GM13976 (cell line): ENCODE measurements around the gene UGT1A8.
"Not testable (repeated sequence)": the region's sequence is repeated elsewhere in the genome, so short reads cannot be mapped to it uniquely, and the experiment has no call there.

Experiments
- DNase-seq: peaks from one replicate; pipeline ENCODE4 v3.0.0; 2012; ENCODE audit warnings: low spot score
- in situ Hi-C: fragments of 300-500 bp; cut with MboI; formaldehyde crosslinking; loops from one replicate; pipeline ENCODE4 v1.12.0; 2022; ENCODE audit warnings: low sequenced_read_pairs, mixed read lengths, inconsistent platforms; ENCODE audit not compliant: unreplicated experiment
- TF ChIP-seq, protein P1 (sequence below): IDR thresholded peaks from 2 replicates; pipeline ENCODE4 v1.5.1; 2012; ENCODE audit warnings: borderline replicate concordance, mild to moderate bottlenecking; ENCODE audit not compliant: insufficient read depth; ENCODE audit errors: extremely low read depth, missing control alignments, control extremely low read depth

The UGT1A8 gene

DNA sequence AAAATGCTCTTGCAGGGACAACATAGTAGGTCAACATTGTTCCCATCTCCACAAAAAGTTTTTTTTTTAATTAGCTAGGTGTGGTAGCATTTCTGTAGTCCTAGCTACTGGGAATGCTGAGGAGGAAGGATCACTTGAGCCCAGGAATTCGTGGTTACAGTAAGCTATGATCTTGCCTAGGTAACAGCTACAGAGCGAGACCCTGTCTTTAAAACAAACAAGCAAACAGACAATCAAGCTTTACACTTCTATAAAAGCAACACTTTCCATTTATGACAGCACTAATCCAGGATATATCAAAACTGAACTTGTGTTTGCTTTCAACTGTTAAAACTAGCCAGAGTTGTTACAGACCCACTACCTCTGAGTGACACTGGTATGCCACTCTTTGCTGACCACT, 123.4 kb downstream of the UGT1A8 start:
- DNase-seq, result no peak
- in situ Hi-C loops, result no loop called here

DNA sequence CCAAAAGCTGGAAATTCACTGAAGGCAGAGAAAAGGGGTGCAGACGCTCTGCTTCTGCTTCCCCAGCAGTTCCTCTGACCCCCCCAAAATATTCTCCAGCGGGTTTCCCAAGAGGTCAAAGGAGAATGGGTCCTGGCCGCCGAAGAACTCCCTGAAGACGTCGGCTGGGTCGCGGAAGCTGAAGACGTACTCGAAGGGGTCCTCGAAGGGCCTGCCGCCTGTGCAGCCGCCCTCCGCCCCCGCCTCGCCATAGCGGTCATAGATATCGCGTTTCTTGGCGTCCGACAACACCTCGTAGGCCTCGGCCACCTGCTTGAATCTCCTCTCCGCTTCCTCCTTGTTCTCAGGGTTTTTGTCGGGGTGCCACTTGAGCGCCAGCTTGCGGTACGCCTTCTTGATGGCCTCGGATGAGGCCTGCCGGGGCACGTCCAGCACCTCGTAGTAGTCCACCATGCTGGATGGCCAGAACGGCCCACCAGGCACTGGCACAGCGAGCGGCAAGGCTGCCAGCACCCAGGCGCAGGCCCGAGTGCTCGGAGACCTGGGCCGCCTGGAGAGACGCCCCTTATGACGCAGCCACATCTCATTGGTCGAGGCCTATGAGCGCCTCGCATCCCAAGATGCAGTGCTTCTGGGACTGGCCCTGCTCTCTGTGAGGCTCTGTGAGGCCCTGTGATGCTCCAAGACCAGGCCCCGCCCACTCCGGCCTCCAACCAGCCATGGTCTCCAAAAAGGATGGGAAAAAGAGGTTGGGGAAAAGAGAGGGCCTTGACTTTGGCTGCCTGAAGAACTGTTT, 126.2 kb downstream of the UGT1A8 start:
- in situ Hi-C loops, result no loop called here
- TF ChIP-seq, protein P1, sequence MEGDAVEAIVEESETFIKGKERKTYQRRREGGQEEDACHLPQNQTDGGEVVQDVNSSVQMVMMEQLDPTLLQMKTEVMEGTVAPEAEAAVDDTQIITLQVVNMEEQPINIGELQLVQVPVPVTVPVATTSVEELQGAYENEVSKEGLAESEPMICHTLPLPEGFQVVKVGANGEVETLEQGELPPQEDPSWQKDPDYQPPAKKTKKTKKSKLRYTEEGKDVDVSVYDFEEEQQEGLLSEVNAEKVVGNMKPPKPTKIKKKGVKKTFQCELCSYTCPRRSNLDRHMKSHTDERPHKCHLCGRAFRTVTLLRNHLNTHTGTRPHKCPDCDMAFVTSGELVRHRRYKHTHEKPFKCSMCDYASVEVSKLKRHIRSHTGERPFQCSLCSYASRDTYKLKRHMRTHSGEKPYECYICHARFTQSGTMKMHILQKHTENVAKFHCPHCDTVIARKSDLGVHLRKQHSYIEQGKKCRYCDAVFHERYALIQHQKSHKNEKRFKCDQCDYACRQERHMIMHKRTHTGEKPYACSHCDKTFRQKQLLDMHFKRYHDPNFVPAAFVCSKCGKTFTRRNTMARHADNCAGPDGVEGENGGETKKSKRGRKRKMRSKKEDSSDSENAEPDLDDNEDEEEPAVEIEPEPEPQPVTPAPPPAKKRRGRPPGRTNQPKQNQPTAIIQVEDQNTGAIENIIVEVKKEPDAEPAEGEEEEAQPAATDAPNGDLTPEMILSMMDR, result no peak
- DNase-seq, result no peak

More for the DNA sequence above, 123.4 kb downstream of the UGT1A8 start:
- TF ChIP-seq, protein P1, result no peak

DNA sequence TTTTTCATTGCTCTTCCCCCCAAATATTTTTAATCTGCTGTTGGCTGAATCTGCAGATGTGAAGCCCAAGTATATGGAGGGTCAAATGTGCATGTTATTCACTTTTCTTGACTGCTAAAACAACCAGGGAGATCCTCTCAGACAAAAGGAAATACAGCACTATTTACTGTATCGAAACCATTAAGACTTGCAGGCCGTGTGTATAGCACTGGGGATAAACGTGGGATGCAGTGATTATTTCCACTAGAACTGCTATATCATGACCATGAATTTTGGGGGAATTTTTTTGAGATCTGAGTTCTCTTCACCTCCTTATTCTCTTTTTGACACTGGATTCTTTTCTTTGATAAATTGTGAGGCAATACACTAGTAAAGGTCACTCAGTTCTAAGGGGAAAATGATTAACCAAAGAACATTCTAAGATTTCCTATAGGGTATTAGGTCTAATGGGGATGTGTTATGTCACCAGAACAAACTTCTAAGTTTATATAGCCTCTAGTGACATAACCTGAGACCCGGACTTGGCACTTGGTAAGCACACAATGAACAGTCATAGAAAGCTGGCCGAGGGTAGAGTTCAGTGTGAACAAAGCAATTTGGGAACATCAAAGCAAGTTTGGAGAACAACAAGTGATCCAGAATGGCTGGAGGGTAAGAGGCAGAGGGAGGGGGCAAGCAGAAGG, 127.8 kb downstream of the UGT1A8 start:
- TF ChIP-seq, protein P1, result no peak
- DNase-seq, result no peak
- in situ Hi-C loops, result no loop called here

DNA sequence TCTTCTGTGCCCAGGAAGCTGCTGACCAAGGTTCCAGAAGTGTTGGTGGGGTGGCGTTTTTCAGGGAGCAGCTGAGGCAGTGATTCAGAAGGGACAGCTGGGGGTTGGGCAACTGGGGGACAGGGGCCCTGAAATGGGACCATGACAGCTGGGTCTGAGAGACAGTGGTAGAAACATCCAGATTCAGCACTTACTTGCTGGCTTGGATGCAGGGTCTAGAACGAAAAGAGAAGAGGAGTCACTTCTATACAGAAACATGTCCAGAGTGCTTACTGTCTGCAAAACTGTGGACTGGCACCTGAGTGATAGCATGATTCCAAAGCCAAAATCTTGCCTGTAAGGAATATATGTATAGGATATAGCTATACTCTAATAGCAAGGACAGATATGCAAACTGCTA, 128.4 kb downstream of the UGT1A8 start:
- in situ Hi-C loops, DNase-seq: not testable (repeated sequence)

DNA sequence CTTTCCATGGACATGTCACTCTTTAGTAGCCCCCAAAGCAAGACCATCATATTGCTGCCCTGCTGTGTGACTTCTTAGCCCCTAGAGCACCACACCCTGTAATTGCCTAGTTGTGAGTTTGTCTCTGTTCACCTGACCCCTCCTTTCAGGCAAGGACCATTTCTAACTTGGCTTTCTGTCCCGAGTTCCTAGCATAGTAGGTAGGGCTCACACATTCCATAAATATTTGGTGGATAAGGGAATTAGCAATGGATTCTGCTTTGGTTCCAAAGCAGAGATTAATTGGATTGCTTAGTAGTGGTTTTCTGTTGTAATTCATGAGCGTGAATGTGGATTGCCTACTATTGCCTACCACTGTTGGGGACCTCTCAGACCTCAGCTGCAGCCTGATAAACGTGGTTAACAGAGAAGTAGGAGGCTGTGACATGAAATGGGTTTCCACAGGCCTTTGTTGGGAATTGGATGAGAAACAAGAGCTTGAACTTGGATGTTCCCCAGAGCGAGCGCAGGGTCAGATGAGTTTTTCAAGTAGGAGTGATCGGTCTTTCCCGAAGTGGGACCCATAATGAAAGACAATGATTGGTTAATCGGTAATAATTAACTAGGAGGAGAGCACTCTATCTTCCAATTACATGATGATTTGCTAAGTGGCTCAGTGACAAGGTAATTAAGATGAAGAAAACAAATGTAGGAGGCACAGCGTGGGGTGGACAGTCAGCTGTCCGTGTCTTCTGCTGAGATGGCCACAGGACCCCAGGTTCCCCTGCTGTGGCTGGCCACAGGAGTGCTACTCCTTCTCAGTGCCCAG, 129.2 kb downstream of the UGT1A8 start:
- in situ Hi-C loops, result no loop called here
- TF ChIP-seq, protein P1, result no peak
- DNase-seq, result no peak

DNA sequence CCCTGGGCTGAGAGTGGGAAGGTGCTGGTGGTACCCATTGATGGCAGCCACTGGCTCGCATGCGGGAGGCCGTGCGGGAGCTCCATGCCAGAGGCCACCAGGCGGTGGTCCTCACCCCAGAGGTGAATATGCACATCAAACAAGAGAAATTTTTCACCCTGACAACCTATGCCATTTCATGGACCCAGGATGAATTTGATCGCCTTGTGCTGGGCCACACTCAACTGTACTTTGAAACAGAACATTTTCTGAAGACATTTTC, 129.8 kb downstream of the UGT1A8 start:
- DNase-seq, result no peak
- TF ChIP-seq, protein P1, result no peak
- in situ Hi-C loops, result no loop called here

DNA sequence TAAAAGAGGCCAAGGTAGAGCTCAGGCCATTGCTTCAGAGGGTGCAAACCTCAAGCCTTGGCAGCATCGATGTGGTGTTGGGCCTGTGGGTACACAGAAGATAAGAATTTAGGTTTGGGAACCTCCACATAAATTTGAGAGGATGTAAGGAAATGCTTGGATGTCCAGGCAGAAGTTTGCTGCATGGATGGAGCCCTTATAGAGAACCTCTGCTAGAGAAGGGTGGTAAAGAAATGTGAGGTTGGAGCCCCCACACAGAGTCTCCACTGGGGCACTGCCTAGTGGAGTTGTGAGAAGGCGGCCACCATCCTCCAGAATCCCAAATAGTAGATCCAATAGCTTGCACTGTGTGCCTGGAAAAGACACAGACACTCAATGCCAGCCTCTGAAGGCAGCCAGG, 133.3 kb downstream of the UGT1A8 start:
- DNase-seq, in situ Hi-C loops: not testable (repeated sequence)

DNA sequence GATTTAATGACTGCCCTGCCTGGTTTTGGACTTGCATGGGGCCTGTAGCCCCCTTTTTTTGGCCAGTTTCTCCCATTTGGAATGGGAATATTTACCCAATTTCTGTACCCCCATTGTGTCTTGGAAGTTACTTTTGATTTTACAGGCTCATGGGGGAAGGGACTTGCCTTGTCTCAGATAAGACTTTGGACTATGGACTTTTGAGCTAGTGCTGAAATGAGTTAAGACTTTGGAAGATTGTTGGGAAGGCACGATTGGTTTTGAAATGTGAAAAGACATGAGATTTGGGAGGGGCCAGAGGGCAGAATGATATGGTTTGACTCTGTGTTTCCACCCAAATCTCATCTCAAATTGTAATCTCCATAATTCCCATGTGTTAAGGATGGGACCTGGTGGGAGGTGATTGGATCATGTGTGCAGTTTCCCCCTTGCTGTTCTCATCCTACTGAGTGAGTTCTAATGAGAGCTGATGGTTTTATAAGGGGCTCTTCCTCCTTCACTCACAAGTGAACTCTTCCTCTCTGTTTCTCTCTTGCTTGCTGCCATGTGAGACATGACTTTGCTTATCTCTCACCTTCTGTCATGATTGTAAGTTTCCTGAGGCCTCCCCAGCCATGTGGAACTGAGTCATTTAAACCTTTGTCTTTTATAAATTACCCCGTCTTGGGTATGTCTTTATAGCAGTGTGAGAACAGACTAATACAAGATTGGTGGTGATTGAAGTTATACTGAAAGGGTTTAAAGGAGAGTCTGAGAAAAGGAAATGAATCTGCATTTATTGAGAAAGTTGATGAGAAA, 134.0 kb downstream of the UGT1A8 start:
- in situ Hi-C loops, DNase-seq: not testable (repeated sequence)
